ENCODE measurements around the gene ZNF740. TPM values are rescaled to one million over a fixed set of nuclear protein-coding genes. Genes with fewer than 3 reads are reported as not detected.

Gene ZNF740
- polyA plus RNA-seq, 1 donor (not counting 4 experiments of a cell fraction or from before 2014, with no cell fraction given): 11.8 TPM

- Histone ChIP-seq H3K36me3 (ENCODE audit: control insufficient read depth in 2 of 2, extremely low read depth in 1 of 2, insufficient read depth in 2 of 2, low read length in 2 of 2) (peaks cover 0 to 1% of the 10 kb centered on the region in 2 experiments), H3K9ac (ENCODE audit: control insufficient read depth, extremely low read depth, insufficient read depth, low read length) (peak overlapping the region; percentile 63), H3K27me3 (ENCODE audit: control insufficient read depth, extremely low read depth, insufficient read depth, low read length) (no peaks in the 10 kb centered on the region), H3K4me3 (ENCODE audit: control insufficient read depth in 2 of 3, extremely low read depth in 1 of 3, insufficient read depth in 2 of 3, low read depth in 1 of 3, low read length in 3 of 3) (peak overlapping the region; percentile 15 to 44 (median 37)), H3K27ac (ENCODE audit: control insufficient read depth, insufficient read depth, low read length) (peak overlapping the region; percentile 61), H3K9me3 (ENCODE audit: control insufficient read depth, low read depth, low read length) (no peaks in the 10 kb centered on the region), H3K79me2 (ENCODE audit: control insufficient read depth, insufficient read depth, low read length) (peaks cover 6% of the 10 kb centered on the region), H3K9me1 (ENCODE audit: control insufficient read depth, extremely low read depth, insufficient read depth, low read length) (no peaks in the 10 kb centered on the region), H3K4me2 (ENCODE audit: control insufficient read depth, extremely low read depth, insufficient read depth, low read depth, low read length) (peak overlapping the region; percentile 83), H4K20me1 (ENCODE audit: control insufficient read depth, extremely low read depth, insufficient read depth, low read length) (no peaks in the 10 kb centered on the region), H2AFZ (ENCODE audit: control insufficient read depth, low read length) (peak overlapping the region; percentile 41), H3K4me1 (ENCODE audit: control insufficient read depth, extremely low read depth, insufficient read depth, low read length) (peaks cover 52% of the 10 kb centered on the region)
- FAIRE-seq (peak; percentile 84), DNase-seq (ENCODE audit: low read depth, low spot score) (no peak)
- dilution Hi-C loops (cut with MboI; ENCODE audit: extremely low pct_ligation_motif_present, low sequenced_read_pairs): no loop called here
- TF ChIP-seq CTCF (optimal IDR thresholded peaks at IDR 0.05 in 1 of 3, IDR thresholded peaks at IDR 0.05 in 1 of 3, conservative IDR thresholded peaks at IDR 0.05 in 1 of 3; ENCODE audit: extremely low read depth in 1 of 3, insufficient read depth in 2 of 3, low read length in 3 of 3) (no peak), EZH2 (IDR thresholded peaks at IDR 0.05; ENCODE audit: low read length) (no peak)
Measured at GRCh38 chr12:53232646-53233461, 52.3 kb downstream of the ZNF740 start.

GRCh38 chr12:53233671-53234121 is 53.2 kb downstream of the ZNF740 start:
- TF ChIP-seq EZH2 (IDR thresholded peaks at IDR 0.05; ENCODE audit: low read length) (no peak), CTCF (optimal IDR thresholded peaks at IDR 0.05 in 1 of 3, IDR thresholded peaks at IDR 0.05 in 1 of 3, conservative IDR thresholded peaks at IDR 0.05 in 1 of 3; ENCODE audit: extremely low read depth in 1 of 3, insufficient read depth in 2 of 3, low read length in 3 of 3) (no peak)
- Histone ChIP-seq H3K9me3 (ENCODE audit: control insufficient read depth, low read depth, low read length) (no peaks in the 10 kb centered on the region), H3K9me1 (ENCODE audit: control insufficient read depth, extremely low read depth, insufficient read depth, low read length) (no peaks in the 10 kb centered on the region), H3K4me3 (ENCODE audit: control insufficient read depth in 2 of 3, extremely low read depth in 1 of 3, insufficient read depth in 2 of 3, low read depth in 1 of 3, low read length in 3 of 3) (no peak overlapping the region), H3K36me3 (ENCODE audit: control insufficient read depth in 2 of 2, extremely low read depth in 1 of 2, insufficient read depth in 2 of 2, low read length in 2 of 2) (peaks cover 0 to 1% of the 10 kb centered on the region in 2 experiments), H3K79me2 (ENCODE audit: control insufficient read depth, insufficient read depth, low read length) (peaks cover 6% of the 10 kb centered on the region), H3K4me2 (ENCODE audit: control insufficient read depth, extremely low read depth, insufficient read depth, low read depth, low read length) (peak overlapping the region; percentile 83), H3K27ac (ENCODE audit: control insufficient read depth, insufficient read depth, low read length) (no peak overlapping the region), H4K20me1 (ENCODE audit: control insufficient read depth, extremely low read depth, insufficient read depth, low read length) (no peaks in the 10 kb centered on the region), H3K9ac (ENCODE audit: control insufficient read depth, extremely low read depth, insufficient read depth, low read length) (no peak overlapping the region), H3K4me1 (ENCODE audit: control insufficient read depth, extremely low read depth, insufficient read depth, low read length) (peaks cover 52% of the 10 kb centered on the region), H3K27me3 (ENCODE audit: control insufficient read depth, extremely low read depth, insufficient read depth, low read length) (no peaks in the 10 kb centered on the region), H2AFZ (ENCODE audit: control insufficient read depth, low read length) (no peak overlapping the region)
- DNase-seq (ENCODE audit: low read depth, low spot score) (no peak), FAIRE-seq (peak; percentile 41)
- dilution Hi-C loops (cut with MboI; ENCODE audit: extremely low pct_ligation_motif_present, low sequenced_read_pairs): no loop called here
